Adrenal gland (tissue), 5 donors: ENCODE data around the gene CACNG5.

Experiments used
- POLR2A ChIP-seq, 2 donors: fragments of 450-650 bp; IDR thresholded peaks; one replicate each; pipeline ENCODE4 v1.6.1; 2017; ENCODE audit warnings: antibody characterized with exemption in 2 of 2, mild to moderate bottlenecking in 2 of 2, moderate library complexity in 1 of 2
- TF ChIP-seq, protein P1 (sequence below), 6 experiments: fragments of 450-650 bp in 4 of 6; fragments of 200-600 bp in 2 of 6; sonication (generic) in 1 of 6; IDR thresholded peaks; 1 replicate in 5 of 6; 2 replicates in 1 of 6; pipeline versions ENCODE4 v1.5.1 to v1.8.0; 2016 to 2021; ENCODE audit warnings: antibody characterized with exemption in 6 of 6, mild to moderate bottlenecking in 2 of 6, moderate library complexity in 1 of 6
- donor health status: DM: no; HTN: no; CAD: no.

DNA sequence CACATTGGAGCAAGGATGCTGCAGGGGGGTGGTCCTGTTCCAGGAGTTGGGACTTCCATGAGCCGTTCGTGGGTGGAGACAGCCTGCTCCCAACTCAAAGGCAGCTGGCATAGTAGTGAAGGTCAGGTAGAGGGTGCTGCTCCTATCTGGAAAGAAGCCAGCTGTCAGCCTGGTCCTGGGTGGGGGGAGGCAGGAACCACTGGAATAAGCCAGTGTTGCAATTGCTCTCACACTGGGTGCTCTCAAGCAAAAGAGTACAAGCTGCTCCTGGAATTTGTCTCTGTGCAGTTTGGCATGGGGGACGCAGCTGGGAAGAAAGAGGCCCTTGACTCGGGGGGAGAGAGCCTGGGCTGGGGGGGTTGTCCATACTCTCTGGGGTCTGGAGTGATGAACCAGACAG, 8.7 kb downstream of the CACNG5 start:
- TF ChIP-seq, protein P1, sequence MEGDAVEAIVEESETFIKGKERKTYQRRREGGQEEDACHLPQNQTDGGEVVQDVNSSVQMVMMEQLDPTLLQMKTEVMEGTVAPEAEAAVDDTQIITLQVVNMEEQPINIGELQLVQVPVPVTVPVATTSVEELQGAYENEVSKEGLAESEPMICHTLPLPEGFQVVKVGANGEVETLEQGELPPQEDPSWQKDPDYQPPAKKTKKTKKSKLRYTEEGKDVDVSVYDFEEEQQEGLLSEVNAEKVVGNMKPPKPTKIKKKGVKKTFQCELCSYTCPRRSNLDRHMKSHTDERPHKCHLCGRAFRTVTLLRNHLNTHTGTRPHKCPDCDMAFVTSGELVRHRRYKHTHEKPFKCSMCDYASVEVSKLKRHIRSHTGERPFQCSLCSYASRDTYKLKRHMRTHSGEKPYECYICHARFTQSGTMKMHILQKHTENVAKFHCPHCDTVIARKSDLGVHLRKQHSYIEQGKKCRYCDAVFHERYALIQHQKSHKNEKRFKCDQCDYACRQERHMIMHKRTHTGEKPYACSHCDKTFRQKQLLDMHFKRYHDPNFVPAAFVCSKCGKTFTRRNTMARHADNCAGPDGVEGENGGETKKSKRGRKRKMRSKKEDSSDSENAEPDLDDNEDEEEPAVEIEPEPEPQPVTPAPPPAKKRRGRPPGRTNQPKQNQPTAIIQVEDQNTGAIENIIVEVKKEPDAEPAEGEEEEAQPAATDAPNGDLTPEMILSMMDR (IDR thresholded peaks at IDR 0.05): no peak
- no peak for TF ChIP-seq POLR2A (IDR thresholded peaks at IDR 0.05)
